Gastroesophageal sphincter (tissue), 4 donors: Measurements from ENCODE around the gene CELSR3. TPM values are rescaled to one million over a fixed set of nuclear protein-coding genes. Genes with fewer than 3 reads are reported as not detected.

Experiments
- ATAC-seq: fragments of 150-250 bp; one replicate; pipeline ENCODE4 v1.9.1; 2016; ENCODE audit warnings: mild to moderate bottlenecking, moderate library complexity
- H3K27ac ChIP-seq, 4 donors: fragments of 200-600 bp; sonication (generic) in 3 of 4; 1 replicate in 3 of 4; 2 replicates in 1 of 4; pipeline ENCODE4 v1.5.1; 2016 to 2019
- H3K27me3 ChIP-seq: fragments of 200-600 bp; sonication (generic); one replicate; pipeline ENCODE4 v1.5.1; 2019
- H3K36me3 ChIP-seq, 2 donors: fragments of 200-600 bp; sonication (generic); one replicate each; pipeline ENCODE4 v1.5.1; 2019; ENCODE audit warnings: control low read depth in 1 of 2
- H3K4me1 ChIP-seq, 3 donors: fragments of 200-600 bp; sonication (generic); 1 replicate in 2 of 3; 2 replicates in 1 of 3; pipeline ENCODE4 v1.5.1; 2016 to 2019; ENCODE audit warnings: control low read depth in 2 of 3
- H3K4me3 ChIP-seq, 2 donors: fragments of 200-600 bp; sonication (generic); one replicate each; pipeline ENCODE4 v1.5.1; 2019; ENCODE audit warnings: mild to moderate bottlenecking in 1 of 2, moderate library complexity in 1 of 2
- H3K9me3 ChIP-seq, 3 donors: fragments of 200-600 bp; sonication (generic); one replicate each; pipeline ENCODE4 v1.5.1; 2017 to 2019; ENCODE audit warnings: control low read depth in 2 of 3
- EP300 ChIP-seq: sonication (generic); formaldehyde crosslinking; IDR thresholded peaks from one replicate; pipeline ENCODE4 v1.6.1; 2017; ENCODE audit warnings: antibody characterized with exemption, mild to moderate bottlenecking
- POLR2A ChIP-seq, 2 donors: fragments of 450-650 bp; IDR thresholded peaks; one replicate each; pipeline ENCODE4 v1.6.1; 2017; ENCODE audit warnings: antibody characterized with exemption in 2 of 2, mild to moderate bottlenecking in 2 of 2, moderate library complexity in 1 of 2
- POLR2AphosphoS5 ChIP-seq: sonication (generic); formaldehyde crosslinking; IDR thresholded peaks from one replicate; pipeline ENCODE4 v1.6.1; 2017; ENCODE audit warnings: antibody characterized with exemption
- WGBS, 2 donors: methylation state at CpG; one replicate each; pipeline ENCODE4 v1.1.5; 2018; ENCODE audit warnings: low coverage in 1 of 2; 5-methylcytosine and 5-hydroxymethylcytosine counted together
- total RNA-seq, 4 donors: library from RNA; depleted of rRNA; stranded (reverse); fragments of >200 nt; gene quantifications; one replicate each; pipeline ENCODE4 v1.1.0, GENCODE V29; 2016
- TF ChIP-seq, protein P1 (sequence below), 4 experiments: fragments of 200-600 bp in 2 of 4; fragments of 450-650 bp in 2 of 4; sonication (generic) in 1 of 4; IDR thresholded peaks; one replicate each; pipeline ENCODE4 v1.5.1; 2017 to 2019; ENCODE audit warnings: antibody characterized with exemption in 4 of 4, mild to moderate bottlenecking in 2 of 4, moderate library complexity in 2 of 4

The CELSR3 gene
- total RNA-seq, 4 donors from 2014 or later = 0.40 to 1.0 (median 0.66) TPM

DNA sequence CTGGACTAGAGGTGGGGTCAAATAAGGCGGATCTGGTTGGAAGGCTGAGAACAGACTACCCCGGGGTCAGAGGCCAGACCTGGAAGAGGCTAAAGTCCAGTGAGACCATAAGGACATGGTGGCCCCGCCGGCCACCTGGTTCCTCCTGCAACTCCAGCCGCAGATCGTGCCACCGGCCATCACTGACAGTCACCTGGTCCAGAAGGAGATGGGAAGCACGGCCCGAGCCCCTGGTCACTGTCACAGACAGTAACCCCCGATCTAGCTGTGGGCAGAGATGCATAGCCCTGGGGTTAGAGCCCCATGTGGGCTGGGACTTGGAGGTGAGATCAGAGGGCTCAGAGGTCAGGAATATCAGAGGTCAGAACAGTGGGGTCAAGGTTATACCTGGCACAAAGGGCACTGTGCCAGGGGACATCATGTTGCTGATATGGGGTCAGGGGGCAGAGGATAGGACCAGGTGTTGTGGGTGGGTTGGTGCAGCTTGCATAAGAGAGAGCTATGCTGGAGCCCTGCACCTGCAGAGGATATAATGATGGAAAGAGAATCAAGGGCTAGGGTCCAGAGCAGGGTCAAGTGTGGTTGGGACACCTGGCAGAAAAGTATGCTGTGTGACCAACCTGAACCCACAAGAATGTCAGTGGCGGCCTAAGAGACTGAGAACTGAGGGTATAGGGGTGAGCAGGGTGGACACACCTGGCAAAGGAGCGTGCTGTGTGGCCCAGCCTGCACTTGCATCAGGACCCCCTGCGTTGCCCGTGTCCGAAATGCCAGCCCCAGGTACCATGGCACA, 9.6 kb downstream of the CELSR3 start:
- 75% methylated on average over 7 of the region's 15 CpGs; no CpG with 5 or more reads in 1 of the 2 donors for WGBS, 2 donors
- H3K27ac ChIP-seq = no peak overlapping the region
- H3K36me3 ChIP-seq = no peaks in the 10 kb centered on the region
- no peak overlapping the region for H3K4me3 ChIP-seq
- peaks cover 0 to 20% (median 8%) of the 10 kb centered on the region in 3 donors for H3K4me1 ChIP-seq
- ATAC-seq = no peak
- TF ChIP-seq POLR2A (IDR thresholded peaks at IDR 0.05) = no peak
- no peak for TF ChIP-seq POLR2AphosphoS5
- no peak for TF ChIP-seq EP300
- TF ChIP-seq, protein P1, sequence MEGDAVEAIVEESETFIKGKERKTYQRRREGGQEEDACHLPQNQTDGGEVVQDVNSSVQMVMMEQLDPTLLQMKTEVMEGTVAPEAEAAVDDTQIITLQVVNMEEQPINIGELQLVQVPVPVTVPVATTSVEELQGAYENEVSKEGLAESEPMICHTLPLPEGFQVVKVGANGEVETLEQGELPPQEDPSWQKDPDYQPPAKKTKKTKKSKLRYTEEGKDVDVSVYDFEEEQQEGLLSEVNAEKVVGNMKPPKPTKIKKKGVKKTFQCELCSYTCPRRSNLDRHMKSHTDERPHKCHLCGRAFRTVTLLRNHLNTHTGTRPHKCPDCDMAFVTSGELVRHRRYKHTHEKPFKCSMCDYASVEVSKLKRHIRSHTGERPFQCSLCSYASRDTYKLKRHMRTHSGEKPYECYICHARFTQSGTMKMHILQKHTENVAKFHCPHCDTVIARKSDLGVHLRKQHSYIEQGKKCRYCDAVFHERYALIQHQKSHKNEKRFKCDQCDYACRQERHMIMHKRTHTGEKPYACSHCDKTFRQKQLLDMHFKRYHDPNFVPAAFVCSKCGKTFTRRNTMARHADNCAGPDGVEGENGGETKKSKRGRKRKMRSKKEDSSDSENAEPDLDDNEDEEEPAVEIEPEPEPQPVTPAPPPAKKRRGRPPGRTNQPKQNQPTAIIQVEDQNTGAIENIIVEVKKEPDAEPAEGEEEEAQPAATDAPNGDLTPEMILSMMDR (IDR thresholded peaks at IDR 0.05) = no peak
- H3K9me3 ChIP-seq = no peaks in the 10 kb centered on the region
- no peaks in the 10 kb centered on the region for H3K27me3 ChIP-seq

DNA sequence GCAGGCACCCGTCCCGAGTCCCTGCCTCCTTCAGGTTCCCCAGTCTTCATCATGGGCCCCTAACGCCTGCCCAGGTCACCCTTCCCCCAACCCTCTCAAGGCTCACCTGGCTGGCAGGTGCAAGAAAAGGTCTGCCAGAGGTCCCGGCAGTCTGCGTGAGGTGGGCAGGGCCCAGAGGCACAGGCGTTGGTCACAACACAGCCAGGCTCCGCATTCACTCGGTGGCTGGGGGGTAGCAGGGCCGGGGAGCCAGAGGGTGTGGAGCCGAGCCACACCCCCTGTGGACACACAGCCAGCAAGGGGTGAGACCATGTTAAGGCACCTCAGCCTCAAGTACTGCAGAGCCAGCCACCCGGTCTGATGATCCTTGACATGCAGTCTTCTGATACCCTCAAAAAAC, 10.9 kb downstream of the CELSR3 start:
- Histone ChIP-seq H3K4me3 (no peak overlapping the region), H3K9me3 (no peaks in the 10 kb centered on the region), H3K27ac (no peak overlapping the region), H3K4me1 (peaks cover 0 to 16% (median 8%) of the 10 kb centered on the region in 3 donors), H3K27me3 (no peaks in the 10 kb centered on the region), H3K36me3 (no peaks in the 10 kb centered on the region)
- no peak for ATAC-seq
- TF ChIP-seq POLR2AphosphoS5 = no peak
- TF ChIP-seq, protein P1 (IDR thresholded peaks at IDR 0.05) = no peak
- TF ChIP-seq POLR2A (IDR thresholded peaks at IDR 0.05) = no peak
- TF ChIP-seq EP300 = no peak
- no CpG with 5 or more reads among the region's 11 CpGs for whole genome bisulfite sequencing, 2 donors

DNA sequence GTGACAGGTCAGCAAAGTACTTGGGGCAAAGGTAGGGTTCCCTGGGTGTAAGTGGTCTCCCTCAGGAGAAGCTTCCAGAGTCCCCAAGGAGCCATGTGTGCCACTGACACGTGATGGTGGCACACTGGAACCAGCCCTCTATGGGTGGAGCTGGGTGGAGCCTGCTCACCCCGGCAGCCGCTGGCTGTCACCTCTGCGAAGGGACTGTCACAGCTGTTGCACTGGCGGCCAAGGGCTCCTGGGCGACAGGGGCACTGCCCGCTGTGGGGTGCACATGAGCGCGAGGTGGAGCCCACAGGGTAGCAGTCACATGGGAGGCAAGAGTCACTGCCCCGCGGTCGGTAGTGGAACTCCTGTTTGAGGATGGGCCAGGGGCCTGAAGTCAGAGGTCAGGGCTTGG, 12.0 kb downstream of the CELSR3 start:
- no peak for ATAC-seq
- H3K36me3 ChIP-seq = no peaks in the 10 kb centered on the region
- TF ChIP-seq POLR2A (IDR thresholded peaks at IDR 0.05) (no peak), POLR2AphosphoS5 (no peak), EP300 (no peak)
- TF ChIP-seq, protein P1 (IDR thresholded peaks at IDR 0.05) = no peak
- H3K9me3 ChIP-seq = no peaks in the 10 kb centered on the region
- H3K27me3 ChIP-seq = no peaks in the 10 kb centered on the region
- no peak overlapping the region for H3K4me3 ChIP-seq
- peaks cover 0 to 6% (median 3%) of the 10 kb centered on the region in 3 donors for H3K4me1 ChIP-seq
- 81 to 94% methylated on average over 3 of the region's 12 CpGs for WGBS, 2 donors
- no peak overlapping the region for H3K27ac ChIP-seq

DNA sequence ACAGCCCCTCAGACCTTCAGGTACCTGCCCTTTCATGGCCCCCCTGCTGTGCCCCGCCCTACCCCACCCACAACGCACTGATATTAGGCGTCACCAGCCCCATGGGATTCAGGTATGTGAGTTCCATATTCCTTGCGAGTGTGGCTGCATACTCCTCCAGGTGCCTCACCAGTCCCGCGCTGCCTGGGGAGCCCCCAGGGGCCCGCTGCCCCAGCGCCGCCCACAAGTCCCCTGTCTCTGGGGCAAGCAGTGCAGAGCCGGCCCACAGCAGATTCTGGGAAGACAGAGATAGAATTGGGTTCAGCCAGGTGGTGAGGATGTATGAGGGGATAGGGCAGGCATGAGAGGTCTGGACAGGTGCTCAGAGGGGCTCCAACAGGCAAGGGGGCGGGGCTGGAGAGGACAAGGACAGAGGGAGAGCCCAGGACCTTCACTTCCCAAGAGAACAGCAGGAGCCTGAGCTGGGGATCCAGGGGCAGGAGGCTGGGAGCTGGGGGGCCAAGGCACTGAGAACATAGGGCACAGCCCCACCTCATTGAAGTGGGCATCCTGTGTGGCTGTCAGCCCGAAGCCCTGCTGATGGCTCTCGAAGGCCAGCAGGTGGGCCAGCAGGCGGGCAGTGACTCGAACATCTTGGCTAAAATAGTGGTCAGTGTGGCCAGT, 14.4 kb downstream of the CELSR3 start:
- no peak for TF ChIP-seq EP300
- TF ChIP-seq POLR2A (IDR thresholded peaks at IDR 0.05) = no peak
- TF ChIP-seq, protein P1 (IDR thresholded peaks at IDR 0.05) = no peak
- TF ChIP-seq POLR2AphosphoS5 = no peak
- H3K9me3 ChIP-seq = no peaks in the 10 kb centered on the region
- H3K27ac ChIP-seq = no peak overlapping the region
- WGBS, 2 donors = 80% methylated on average over 1 of the region's 15 CpGs; no CpG with 5 or more reads in 1 of the 2 donors
- no peak for ATAC-seq
- no peaks in the 10 kb centered on the region for H3K27me3 ChIP-seq
- H3K4me3 ChIP-seq = no peak overlapping the region
- no peaks in the 10 kb centered on the region for H3K4me1 ChIP-seq
- no peaks in the 10 kb centered on the region for H3K36me3 ChIP-seq
